HG03135 (cell line): ENCODE data around the gene NDUFA3.
"Not testable (repeated sequence)": the region's sequence is repeated elsewhere in the genome, so short reads cannot be mapped to it uniquely, and the experiment has no call there.

Source experiments
- ATAC-seq: cut with Tn5 transposase; IDR thresholded peaks from one replicate; pipeline ENCODE4 v1.9.1; 2021; ENCODE audit warnings: mild to moderate bottlenecking, moderate library complexity; ENCODE audit not compliant: unreplicated experiment

The NDUFA3 gene

GRCh38 chr19:54102421-54103169, at the start of gene NDUFA3:
NDUFA3 (plus strand) TSS chr19:54102855; CDS start chr19:54102879, 24 bp downstream.
- peak; percentile 91 for ATAC-seq

- no peak for ATAC-seq
Measured at GRCh38 chr19:54062643-54063042, 40.0 kb upstream of the NDUFA3 start.

GRCh38 chr19:54063350-54064116, 39.1 kb upstream of the NDUFA3 start, which contains the start of gene VSTM1:
VSTM1 (minus strand) TSS chr19:54063897; CDS start chr19:54063777, 120 bp downstream.
- no peak for ATAC-seq

- no peak for ATAC-seq
Measured at GRCh38 chr19:54069470-54069869, 33.2 kb upstream of the NDUFA3 start.

GRCh38 chr19:54073829-54074228, 28.8 kb upstream of the NDUFA3 start:
- no peak for ATAC-seq

GRCh38 chr19:54074851-54075250, 27.8 kb upstream of the NDUFA3 start:
- no peak for ATAC-seq

- ATAC-seq: no peak
Measured at GRCh38 chr19:54077334-54077733, 25.3 kb upstream of the NDUFA3 start.

- no peak for ATAC-seq
Measured at GRCh38 chr19:54081032-54081431, 21.6 kb upstream of the NDUFA3 start, which contains the start of gene TARM1. TARM1 (minus strand) TSS chr19:54081365; CDS start chr19:54081340, 25 bp downstream.

- no peak for ATAC-seq
Measured at GRCh38 chr19:54084410-54084809, 18.2 kb upstream of the NDUFA3 start.

GRCh38 chr19:54094426-54095000, 8.1 kb upstream of the NDUFA3 start:
- no peak for ATAC-seq

- ATAC-seq: no peak
Measured at GRCh38 chr19:54095136-54095858, 7.4 kb upstream of the NDUFA3 start.

- not testable (repeated sequence) for ATAC-seq
Measured at GRCh38 chr19:54095859-54096616, 6.6 kb upstream of the NDUFA3 start.

GRCh38 chr19:54096617-54097106, 6.0 kb upstream of the NDUFA3 start:
- ATAC-seq: no peak

GRCh38 chr19:54099190-54099902, 3.3 kb upstream of the NDUFA3 start:
- no peak for ATAC-seq

- ATAC-seq: not testable (repeated sequence)
Measured at GRCh38 chr19:54099903-54100255, 2.8 kb upstream of the NDUFA3 start.

GRCh38 chr19:54100561-54100960, 2.1 kb upstream of the NDUFA3 start, which contains the start of gene OSCAR:
OSCAR (minus strand) TSS chr19:54100803; CDS start chr19:54100792, 11 bp downstream.
- ATAC-seq: no peak

GRCh38 chr19:54104998-54105715, 2.5 kb downstream of the NDUFA3 start:
- no peak for ATAC-seq

GRCh38 chr19:54105796-54106195, 3.1 kb downstream of the NDUFA3 start:
- ATAC-seq: no peak

- ATAC-seq: no peak
Measured at GRCh38 chr19:54106716-54107115, 4.1 kb downstream of the NDUFA3 start.
